SW 1271 (cell line): Measurements from ENCODE around the gene CDH15.
"Not testable (repeated sequence)": the region's sequence is repeated elsewhere in the genome, so short reads cannot be mapped to it uniquely, and the experiment has no call there.

Experiments
- DNase-seq, 2 experiments: peaks; one replicate each; lab custom pipeline; 2025; lab: John Stamatoyannopoulos, UW

Gene CDH15

GRCh38 chr16:89187770-89188392, 16.3 kb downstream of the CDH15 start:
- no peak for DNase-seq

- DNase-seq = not testable (repeated sequence)
These were observed 17.2 kb downstream of the CDH15 start for GRCh38 chr16:89188471-89189357.

GRCh38 chr16:89189358-89190025, 17.9 kb downstream of the CDH15 start:
- no peak for DNase-seq

- DNase-seq = no peak
These were observed 18.8 kb downstream of the CDH15 start for GRCh38 chr16:89190150-89190958.

GRCh38 chr16:89191033-89191900, 19.7 kb downstream of the CDH15 start:
- no peak for DNase-seq

- no peak for DNase-seq
These were observed 20.3 kb downstream of the CDH15 start for GRCh38 chr16:89191901-89192185.

- DNase-seq = peak in 1 of 2 experiments; percentile 18
These were observed 20.8 kb downstream of the CDH15 start for GRCh38 chr16:89192186-89192955.

- DNase-seq = no peak
These were observed 21.5 kb downstream of the CDH15 start for GRCh38 chr16:89192956-89193575.

DNA sequence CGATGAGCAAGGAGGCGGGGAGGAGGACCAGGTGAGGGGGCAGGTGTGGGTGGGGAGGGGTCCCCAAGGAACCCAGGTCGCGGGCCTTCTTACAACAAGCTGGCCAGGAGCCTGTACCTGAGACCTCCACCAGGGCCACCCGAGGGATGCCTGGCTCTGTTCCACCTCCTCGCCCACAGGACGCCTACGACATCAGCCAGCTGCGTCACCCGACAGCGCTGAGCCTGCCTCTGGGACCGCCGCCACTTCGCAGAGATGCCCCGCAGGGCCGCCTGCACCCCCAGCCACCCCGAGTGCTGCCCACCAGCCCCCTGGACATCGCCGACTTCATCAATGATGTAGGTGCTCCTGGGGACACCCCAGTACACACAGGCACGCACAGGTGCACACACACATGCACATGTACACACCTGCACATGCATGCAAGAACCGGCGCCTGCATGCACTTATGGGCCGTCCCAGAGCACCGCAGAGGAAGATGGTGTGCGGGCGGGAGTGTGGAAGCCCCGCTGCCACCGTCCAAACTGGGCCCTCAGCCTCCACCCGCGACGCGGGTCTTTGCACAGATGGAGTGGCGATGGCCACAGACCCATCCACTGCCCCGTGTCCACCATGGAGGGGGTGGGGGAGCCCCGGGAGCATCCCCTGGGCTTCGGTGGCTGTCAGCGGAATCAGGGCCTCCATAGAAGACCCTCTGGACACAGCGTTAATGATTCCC, 22.2 kb downstream of the CDH15 start:
- DNase-seq = no peak

- no peak for DNase-seq
These were observed 23.1 kb downstream of the CDH15 start for GRCh38 chr16:89194340-89195311.

- DNase-seq = no peak
These were observed 24.1 kb downstream of the CDH15 start for GRCh38 chr16:89195521-89196171.

GRCh38 chr16:89197033-89197632, 25.6 kb downstream of the CDH15 start:
- DNase-seq = no peak

DNA sequence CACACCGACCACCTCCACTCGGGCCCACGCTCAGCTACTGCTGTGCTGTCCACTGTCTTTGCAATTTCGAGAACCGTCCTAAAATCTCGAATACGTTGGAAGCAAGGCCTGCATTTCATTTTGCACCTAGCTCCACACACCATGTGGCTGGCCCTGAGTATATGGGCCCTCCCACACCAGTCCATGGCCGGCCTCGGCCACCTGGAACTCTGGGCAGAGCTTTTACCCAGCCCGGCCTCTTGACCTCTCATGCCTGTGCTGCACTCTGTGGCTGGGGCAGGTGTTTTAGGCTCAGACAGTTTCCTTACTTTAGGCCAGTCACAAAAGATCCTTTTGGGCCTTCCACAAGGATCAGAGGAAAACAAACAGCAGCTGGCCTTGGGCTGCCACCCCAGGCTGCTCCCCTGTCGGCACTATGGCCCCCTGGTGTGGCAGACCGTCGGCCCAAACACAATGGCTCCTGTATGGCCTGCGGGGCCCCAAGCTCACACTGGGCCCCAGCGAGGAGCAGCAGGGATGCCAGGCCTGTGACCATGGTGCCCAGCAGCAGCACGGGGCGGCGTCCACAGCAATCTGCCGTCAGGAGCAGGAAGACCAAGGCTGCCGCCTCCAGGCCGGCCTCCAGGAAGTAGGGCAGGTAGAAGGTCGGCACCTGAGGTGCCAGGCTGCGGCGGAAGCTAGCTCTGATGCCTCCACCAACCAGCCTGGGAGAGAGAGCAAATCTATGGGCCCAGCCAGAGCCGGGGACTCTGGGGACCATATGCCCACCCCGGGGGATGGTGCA, 26.3 kb downstream of the CDH15 start:
- no peak for DNase-seq

- no peak for DNase-seq
These were observed 27.1 kb downstream of the CDH15 start for GRCh38 chr16:89198417-89199240.
